M059J (cell line): ENCODE results near the gene NUB1. TPM values are rescaled to one million over a fixed set of nuclear protein-coding genes. Genes with fewer than 3 reads are reported as not detected.

Source experiments
- DNase-seq: peaks from one replicate; pipeline ENCODE4 v3.0.0-alpha.2; 2012; ENCODE audit warnings: low read depth
- total RNA-seq: library from RNA; depleted of rRNA; stranded (reverse); fragments of >200 nt; shearing (Covaris generic); gene quantifications from 2 replicates; pipeline ENCODE4 v1.2.3, GENCODE V29; 2014

Gene NUB1
- total RNA-seq, 1 experiment from 2014 or later, result 74.4 TPM

GRCh38 chr7:151377406-151377805 lies 35.8 kb downstream of the NUB1 start:
- DNase-seq, result no peak

- no peak for DNase-seq
Measured at GRCh38 chr7:151378011-151378410, 36.4 kb downstream of the NUB1 start.

- DNase-seq, result no peak
Measured at GRCh38 chr7:151378496-151379192, 37.0 kb downstream of the NUB1 start.

- no peak for DNase-seq
Measured at GRCh38 chr7:151379193-151379520, 37.5 kb downstream of the NUB1 start.

GRCh38 chr7:151379534-151380198 lies 38.1 kb downstream of the NUB1 start:
- DNase-seq, result no peak

GRCh38 chr7:151380199-151381097 lies 38.8 kb downstream of the NUB1 start:
- DNase-seq, result no peak

- no peak for DNase-seq
Measured at GRCh38 chr7:151381098-151381347, 39.4 kb downstream of the NUB1 start.

GRCh38 chr7:151381348-151382078 lies 39.9 kb downstream of the NUB1 start:
- no peak for DNase-seq

- no peak for DNase-seq
Measured at GRCh38 chr7:151382079-151382885, 40.7 kb downstream of the NUB1 start.

GRCh38 chr7:151383638-151384351 lies 42.2 kb downstream of the NUB1 start:
- no peak for DNase-seq

GRCh38 chr7:151384352-151384697 lies 42.7 kb downstream of the NUB1 start:
- no peak for DNase-seq

- DNase-seq, result no peak
Measured at GRCh38 chr7:151384776-151385625, 43.4 kb downstream of the NUB1 start.

GRCh38 chr7:151385626-151386300 lies 44.2 kb downstream of the NUB1 start:
- DNase-seq, result no peak

GRCh38 chr7:151386301-151387160 lies 44.9 kb downstream of the NUB1 start:
- DNase-seq, result no peak

- DNase-seq, result no peak
Measured at GRCh38 chr7:151387161-151388006, 45.8 kb downstream of the NUB1 start.

- no peak for DNase-seq
Measured at GRCh38 chr7:151388007-151388297, 46.3 kb downstream of the NUB1 start.

- no peak for DNase-seq
Measured at GRCh38 chr7:151388430-151388829, 46.8 kb downstream of the NUB1 start.
